Measurements from ENCODE around the gene ALDOB. TPM values are rescaled to one million over a fixed set of nuclear protein-coding genes. Genes with fewer than 3 reads are reported as not detected.

The ALDOB gene
- total RNA-seq, 1 experiment from 2014 or later = 0.67 TPM

- Histone ChIP-seq H3K27ac (ENCODE audit: low read length) (no peak overlapping the region), H3K4me1 (ENCODE audit: control insufficient read depth, insufficient read depth, low read length) (no peaks in the 10 kb centered on the region), H3K27me3 (ENCODE audit: control insufficient read depth, insufficient read depth, low read length) (peaks cover 4% of the 10 kb centered on the region), H3K4me3 (ENCODE audit: low read depth in 2 of 2, low read length in 2 of 2) (no peak overlapping the region), H3K9me3 (ENCODE audit: control insufficient read depth, insufficient read depth, low read depth, low read length) (no peaks in the 10 kb centered on the region), H3K36me3 (ENCODE audit: control insufficient read depth, insufficient read depth, low read length) (no peaks in the 10 kb centered on the region)
- BruUV-seq (replicated peaks) = no TSS peak
- intact Hi-C loops (cut with micrococcal nuclease; ENCODE audit: unreplicated experiment) = no loop called here
- DNase-seq (ENCODE audit: low read depth, low spot score) = no peak
- POLR2A ChIA-PET = no interaction called here
- CTCF ChIA-PET = no interaction called here
- no peak for ATAC-seq
- TF ChIP-seq SIN3A (IDR thresholded peaks at IDR 0.05; ENCODE audit: borderline replicate concordance, insufficient read depth, low read depth, low read length) (no peak), TCF7L2 (IDR thresholded peaks at IDR 0.05; ENCODE audit: low read depth, low read length) (no peak), CTCF (IDR thresholded peaks at IDR 0.05) (no peak), POLR2AphosphoS5 (IDR thresholded peaks at IDR 0.05; ENCODE audit: low read depth, low read length) (no peak), REST (IDR thresholded peaks at IDR 0.05; ENCODE audit: insufficient read depth in 1 of 2, low read depth in 2 of 2, low read length in 1 of 2) (no peak)
- in situ Hi-C loops (cut with HindIII; ENCODE audit: low pct_unique_long_range_greater_than_20kb, low sequenced_read_pairs) = no loop called here
Measured at GRCh38 chr9:101427957-101428655, 7.5 kb downstream of the ALDOB start.

- in situ Hi-C loops (cut with HindIII; ENCODE audit: low pct_unique_long_range_greater_than_20kb, low sequenced_read_pairs) (no loop called here), intact Hi-C loops (cut with micrococcal nuclease; ENCODE audit: unreplicated experiment) (no loop called here)
- Histone ChIP-seq H3K9me3 (ENCODE audit: control insufficient read depth, insufficient read depth, low read depth, low read length) (no peaks in the 10 kb centered on the region), H3K4me1 (ENCODE audit: control insufficient read depth, insufficient read depth, low read length) (no peaks in the 10 kb centered on the region), H3K36me3 (ENCODE audit: control insufficient read depth, insufficient read depth, low read length) (no peaks in the 10 kb centered on the region), H3K27ac (ENCODE audit: low read length) (no peak overlapping the region), H3K27me3 (ENCODE audit: control insufficient read depth, insufficient read depth, low read length) (peaks cover 4% of the 10 kb centered on the region), H3K4me3 (ENCODE audit: low read depth in 2 of 2, low read length in 2 of 2) (no peak overlapping the region)
- BruUV-seq (replicated peaks) = no TSS peak
- ATAC-seq (no peak), DNase-seq (ENCODE audit: low read depth, low spot score) (no peak)
- no peak for TF ChIP-seq TCF7L2 (IDR thresholded peaks at IDR 0.05; ENCODE audit: low read depth, low read length)
- no peak for TF ChIP-seq SIN3A (IDR thresholded peaks at IDR 0.05; ENCODE audit: borderline replicate concordance, insufficient read depth, low read depth, low read length)
- TF ChIP-seq CTCF (IDR thresholded peaks at IDR 0.05) = no peak
- no peak for TF ChIP-seq POLR2AphosphoS5 (IDR thresholded peaks at IDR 0.05; ENCODE audit: low read depth, low read length)
- no peak for TF ChIP-seq REST (IDR thresholded peaks at IDR 0.05; ENCODE audit: insufficient read depth in 1 of 2, low read depth in 2 of 2, low read length in 1 of 2)
- ChIA-PET CTCF (no interaction called here), POLR2A (no interaction called here)
Measured at GRCh38 chr9:101427358-101427757, 8.2 kb downstream of the ALDOB start.

Measured in Panc1 (cell line).